GM18502 (cell line): ENCODE data around the gene TFF2.

Experiments
- ATAC-seq: cut with Tn5 transposase; IDR thresholded peaks from one replicate; pipeline ENCODE4 v1.9.1; 2021; ENCODE audit warnings: mild to moderate bottlenecking; ENCODE audit not compliant: unreplicated experiment, poor library complexity

The TFF2 gene

DNA sequence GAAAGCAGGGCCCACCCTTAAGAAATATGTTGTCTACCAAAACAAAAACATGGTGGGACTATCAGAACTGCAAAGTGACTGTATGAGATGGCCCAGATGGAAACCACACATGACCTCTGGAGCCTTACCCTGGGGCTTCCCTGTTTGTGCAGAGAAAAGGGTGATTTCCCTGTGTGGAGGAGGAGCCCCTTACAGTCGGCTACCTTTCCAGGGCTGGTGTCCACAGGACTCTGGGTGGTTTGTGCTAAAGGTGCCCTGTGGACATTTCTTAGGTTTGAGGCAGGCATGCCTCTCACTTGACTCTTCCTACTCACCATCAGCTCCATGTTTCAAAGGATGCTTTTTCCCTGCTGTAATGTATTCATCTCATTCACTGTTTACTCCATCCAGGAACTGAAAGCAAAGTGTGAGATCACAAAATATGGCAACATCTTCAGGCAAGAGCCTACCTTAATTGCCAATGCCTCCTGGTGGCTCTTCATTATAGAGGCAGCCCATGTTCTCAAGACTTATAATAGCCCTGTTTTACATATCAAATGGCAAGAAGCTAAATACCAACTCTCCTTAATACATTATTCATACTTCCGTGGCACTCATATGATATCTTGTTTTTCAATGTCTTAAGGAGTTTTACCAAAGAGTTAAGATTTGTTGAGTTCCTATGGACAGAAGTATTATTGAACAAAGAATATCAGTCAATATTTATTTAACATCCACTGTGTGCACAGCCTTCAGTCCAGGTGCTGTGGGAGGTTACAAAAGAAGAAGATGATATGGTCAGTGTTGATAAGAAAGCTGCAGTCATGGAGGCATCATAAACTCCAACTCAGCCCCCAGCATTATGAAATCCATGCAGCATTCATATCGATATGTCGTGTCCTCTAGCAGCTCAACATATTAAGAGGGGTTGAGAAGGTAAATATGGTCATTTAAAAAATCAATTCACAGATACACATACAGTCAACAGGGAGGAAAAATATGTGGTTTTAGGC, 20.1 kb downstream of the TFF2 start:
- ATAC-seq = no peak

DNA sequence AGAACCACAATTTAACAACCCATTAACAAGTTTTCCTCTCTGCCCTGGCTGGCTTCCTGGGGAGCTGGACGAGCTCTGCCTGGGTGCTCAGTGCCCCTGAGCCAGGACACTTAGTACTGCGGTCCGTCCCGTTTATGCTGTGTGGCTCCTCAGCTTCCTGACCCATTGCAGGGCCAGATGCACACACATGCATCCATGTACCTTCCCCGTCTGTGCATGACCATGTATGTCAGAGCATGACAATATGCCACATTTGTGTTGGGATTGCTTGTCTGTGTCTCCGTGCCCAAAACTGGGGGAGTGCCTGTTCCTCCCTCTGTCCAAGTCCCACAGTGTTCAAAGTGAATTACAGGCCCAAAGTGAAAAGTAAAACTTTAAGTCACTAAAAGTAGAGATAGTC, 25.9 kb downstream of the TFF2 start:
- no peak for ATAC-seq

DNA sequence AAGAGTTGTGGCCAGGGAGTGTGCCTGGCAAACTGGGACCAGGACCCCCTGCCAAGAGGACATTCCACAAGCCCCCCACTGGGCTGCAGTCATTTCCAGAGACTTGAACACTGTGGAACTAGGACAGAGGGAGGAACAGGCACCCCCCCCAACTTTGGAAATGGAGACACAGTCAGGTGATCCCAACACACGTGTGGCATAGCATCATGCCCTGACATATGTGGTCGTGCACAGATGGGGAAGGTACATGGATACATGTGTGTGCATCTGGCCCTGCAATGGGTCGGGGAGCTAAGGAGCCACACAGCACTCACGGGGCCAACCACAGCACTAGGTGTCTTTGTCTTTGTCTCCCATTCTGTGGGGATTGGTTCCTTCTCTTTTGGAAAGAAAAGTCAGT, 28.9 kb downstream of the TFF2 start:
- ATAC-seq = no peak

DNA sequence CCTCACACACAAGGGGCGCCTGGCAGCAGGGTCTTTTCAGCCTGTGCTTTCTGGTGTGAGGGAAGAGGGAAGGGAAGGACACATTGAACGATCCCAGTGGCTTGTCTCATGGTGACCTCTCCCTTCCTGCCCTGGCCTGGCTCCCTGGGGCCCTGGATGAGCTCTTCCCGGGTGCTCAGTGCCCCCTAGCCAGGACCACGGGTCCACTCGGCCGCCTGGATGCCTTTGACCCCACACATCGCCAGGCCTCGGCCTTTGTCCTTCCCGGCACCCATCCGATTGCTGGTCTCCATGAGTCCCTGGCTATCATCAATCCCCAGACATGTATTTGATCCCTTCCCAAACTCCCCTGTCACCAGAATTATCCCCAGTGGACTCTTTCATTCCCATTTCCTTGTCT, 29.6 kb downstream of the TFF2 start:
- ATAC-seq = no peak

DNA sequence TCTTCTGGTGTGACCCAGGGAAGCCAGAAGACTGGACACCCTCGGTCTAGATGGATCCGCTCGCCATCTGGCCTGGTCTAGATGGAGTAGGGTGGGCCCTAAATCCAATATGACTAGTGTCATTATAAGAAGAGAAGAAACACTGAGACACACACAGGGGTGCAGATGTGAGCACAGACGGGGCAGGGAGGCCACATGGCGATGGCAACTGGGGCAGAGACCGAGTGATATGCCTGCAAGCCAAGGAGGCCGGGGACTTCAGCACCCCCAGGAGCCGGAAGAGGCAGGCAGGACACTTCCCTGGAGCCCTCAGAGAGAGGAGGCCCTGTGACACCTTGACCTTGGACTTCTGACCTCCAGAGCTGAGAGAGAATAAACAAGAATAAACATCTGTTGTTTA, 30.0 kb downstream of the TFF2 start:
- ATAC-seq = no peak

DNA sequence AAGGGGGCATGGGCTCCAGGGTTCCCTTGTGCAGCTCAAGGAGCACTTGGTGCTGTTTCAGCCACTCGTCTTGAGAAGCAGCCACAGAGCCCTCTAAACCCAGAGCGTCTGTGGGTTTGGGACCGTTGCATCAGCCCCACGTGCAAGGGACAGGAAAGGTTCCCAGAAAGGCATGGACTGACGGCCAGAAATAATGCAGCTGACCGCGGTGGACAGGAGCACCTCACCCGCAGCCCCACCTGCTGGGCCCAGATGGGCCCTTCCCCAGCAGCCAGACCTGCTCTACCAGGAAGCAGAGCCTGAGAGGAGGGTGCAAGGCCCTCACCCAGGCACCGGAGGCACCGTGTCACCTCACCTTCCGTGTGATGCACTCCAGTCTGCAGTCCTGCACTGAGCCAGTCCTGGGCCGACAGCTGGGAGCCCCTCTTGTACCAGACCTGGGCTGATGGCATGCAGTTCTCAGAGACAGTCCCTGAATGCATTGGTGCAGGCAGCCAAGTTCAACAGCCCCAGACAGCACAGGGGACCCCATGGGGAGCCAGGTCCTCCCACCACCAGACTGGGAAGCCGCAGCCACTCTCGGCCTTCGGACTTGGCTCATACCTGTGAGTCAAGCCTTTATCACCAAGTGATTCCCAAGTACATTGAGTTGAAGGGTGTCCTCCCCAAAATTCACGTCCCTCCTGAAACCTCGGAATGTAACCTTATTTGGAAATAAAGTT, 30.8 kb downstream of the TFF2 start:
- no peak for ATAC-seq

DNA sequence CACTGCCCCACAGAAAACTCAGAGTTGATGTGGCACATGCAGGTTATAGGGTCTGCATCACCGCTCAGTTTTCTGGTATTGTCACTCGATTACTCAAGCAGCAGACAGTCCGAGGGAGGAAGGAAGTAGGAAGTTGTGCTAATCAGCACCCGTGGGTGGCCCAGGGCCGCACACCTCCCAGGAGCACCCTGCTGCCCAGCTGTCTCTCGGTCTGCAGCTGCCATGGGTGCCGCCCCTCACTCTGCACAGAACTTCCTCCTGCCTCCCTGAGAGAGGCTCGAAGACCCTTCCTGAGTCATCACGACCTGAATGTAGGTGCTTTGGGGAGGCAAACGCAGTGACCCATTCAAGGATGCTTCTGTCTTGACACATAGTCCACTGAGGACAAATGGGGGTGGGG, 31.4 kb downstream of the TFF2 start:
- ATAC-seq = no peak

DNA sequence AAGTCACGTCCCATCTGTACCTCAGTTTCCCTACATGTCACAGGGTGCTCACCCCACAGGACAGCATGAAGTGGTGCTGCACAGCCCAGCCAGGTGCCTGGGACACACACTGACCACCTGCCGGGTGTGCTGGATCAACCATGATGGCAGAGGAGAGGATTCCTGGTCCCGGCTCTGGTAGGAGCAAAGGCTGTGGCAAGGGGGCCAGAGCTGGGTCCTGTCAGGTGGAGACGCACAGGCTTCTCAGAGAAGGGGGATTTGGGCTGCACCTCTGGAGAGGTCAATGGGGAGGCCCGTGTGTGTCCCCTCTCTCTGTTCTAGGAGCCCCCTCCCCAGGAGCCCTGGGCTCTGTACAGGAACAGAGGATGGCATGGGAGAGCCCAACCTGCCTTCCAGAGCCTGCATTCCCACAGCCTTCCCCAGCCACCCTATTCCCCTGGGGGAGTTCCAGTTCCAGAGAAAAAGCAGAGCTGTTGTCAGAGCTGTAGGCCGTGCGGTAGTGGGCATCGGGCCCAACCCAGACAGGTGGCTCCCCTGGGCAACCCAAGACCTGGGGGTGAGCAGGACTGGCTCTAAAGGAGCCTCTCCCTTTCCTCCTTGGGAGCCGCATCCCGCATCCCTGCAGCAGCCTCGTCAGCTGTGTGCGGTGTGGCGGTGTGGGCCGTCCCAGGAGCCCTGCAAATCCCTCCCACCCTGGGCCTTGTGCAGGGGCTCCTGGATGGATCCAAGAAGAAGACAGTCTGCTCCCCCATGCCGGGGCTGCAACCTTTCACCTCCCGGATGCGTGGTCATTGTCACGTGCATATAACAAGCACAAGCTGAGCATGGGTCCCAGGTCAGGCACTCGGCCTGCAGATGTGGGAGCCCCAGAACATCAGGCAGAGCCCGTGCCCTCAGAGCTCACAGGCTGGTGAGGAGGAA, 32.7 kb downstream of the TFF2 start:
- no peak for ATAC-seq

DNA sequence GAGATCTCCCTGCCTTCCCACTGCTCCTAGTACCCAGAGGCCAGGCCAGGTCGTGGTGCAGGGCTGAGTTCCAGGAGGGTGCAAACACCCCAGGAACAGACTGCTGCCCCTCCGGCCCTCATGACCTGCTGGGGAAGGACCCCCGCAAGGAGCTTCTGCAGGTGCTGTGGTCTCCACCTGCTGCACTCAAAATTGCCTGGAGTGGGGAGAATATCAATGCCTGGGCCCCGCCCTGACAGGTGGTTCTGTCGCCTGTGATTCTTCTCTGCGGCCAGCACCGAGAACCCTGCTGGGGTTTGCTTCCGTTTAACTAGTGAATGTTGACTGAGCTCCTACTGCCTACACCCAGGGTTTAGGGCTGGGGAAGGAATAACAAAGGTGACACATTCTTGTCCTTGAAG, 33.5 kb downstream of the TFF2 start:
- no peak for ATAC-seq

DNA sequence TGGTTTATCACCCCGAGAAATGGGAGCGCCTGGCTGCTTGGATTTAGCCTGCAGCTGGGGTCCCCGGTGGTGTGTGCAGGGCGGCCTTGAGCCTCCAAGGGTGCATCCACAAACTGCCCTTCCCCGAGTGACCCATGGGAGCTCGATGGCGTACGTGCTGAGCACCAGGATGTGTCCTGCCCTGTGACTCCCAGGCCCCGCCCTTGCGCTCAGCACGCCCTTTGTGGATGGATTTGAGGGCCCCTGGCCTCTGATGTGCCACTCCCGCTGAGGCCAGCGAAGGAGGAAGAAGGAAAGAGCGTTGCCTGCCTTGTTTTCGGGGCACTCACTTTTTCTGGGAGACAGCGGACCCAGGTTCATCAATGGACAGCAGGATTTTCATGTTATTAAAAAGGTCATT, 33.9 kb downstream of the TFF2 start:
- ATAC-seq = no peak

DNA sequence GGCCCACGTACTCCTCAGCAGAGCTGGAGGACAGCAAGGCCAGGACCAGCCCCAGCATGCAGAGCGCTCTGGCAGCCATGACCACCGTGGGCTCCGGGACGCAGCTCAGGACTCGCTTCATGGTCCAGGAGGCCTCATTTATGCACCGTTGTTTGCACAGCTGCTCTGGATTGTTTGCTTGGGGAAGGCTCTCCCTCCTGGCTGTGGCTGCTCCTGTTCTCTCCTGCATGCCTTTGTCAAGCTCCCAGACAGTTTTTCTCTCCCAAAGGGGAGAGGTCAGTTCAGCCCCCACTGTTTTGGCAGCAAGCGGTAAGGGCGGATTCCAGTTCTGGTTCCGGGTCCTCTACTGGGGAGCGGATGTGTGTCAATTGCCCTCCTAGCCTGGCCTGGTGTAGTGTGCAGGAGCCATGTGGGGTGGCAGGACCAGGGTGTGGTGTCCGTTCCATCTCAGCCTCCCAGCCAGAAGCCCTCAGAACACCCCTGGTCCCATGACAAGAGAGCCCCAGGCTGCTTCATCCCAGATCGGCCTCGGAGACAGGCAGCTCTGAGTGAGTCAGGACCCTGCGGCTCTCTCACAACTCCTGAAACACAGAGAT, 35.4 kb downstream of the TFF2 start, which contains the start of gene TFF3:
Gene TFF3 (minus strand): TSS at position 114 of the 596 bp plus-strand sequence. CDS start 35 bp downstream, at position 79.
- ATAC-seq = no peak

DNA sequence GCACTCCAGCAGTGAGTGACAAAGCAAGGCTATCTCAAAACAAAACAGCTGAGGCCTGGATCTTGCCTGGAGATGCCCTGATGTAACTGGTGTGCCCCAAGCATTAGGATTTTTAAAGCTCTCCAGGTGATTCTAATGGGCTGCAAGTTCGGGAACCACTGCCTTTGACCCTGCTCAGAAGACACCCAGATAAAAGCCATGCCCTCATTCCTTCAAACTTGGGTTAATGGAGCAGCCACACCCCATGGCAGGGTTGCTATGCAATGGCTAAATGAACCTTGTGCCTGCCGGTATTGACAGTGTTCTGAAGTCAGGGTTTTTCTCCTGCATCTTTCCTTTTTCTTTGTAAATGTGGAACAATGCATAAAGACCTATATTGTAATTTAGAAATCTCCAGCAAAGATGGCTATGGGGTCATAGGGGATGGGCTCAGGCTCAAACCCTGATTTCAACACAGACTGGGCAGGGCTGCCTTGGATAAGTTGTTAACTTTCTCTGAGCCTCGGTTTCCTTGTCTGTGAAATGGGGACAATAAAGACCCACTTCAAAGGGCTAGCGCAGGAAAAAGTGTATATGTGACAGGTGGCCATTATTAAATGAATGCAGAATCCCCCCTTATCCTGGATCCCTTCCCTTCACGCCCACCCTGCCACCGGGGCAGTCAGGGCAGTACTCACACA, 36.0 kb downstream of the TFF2 start:
- no peak for ATAC-seq

DNA sequence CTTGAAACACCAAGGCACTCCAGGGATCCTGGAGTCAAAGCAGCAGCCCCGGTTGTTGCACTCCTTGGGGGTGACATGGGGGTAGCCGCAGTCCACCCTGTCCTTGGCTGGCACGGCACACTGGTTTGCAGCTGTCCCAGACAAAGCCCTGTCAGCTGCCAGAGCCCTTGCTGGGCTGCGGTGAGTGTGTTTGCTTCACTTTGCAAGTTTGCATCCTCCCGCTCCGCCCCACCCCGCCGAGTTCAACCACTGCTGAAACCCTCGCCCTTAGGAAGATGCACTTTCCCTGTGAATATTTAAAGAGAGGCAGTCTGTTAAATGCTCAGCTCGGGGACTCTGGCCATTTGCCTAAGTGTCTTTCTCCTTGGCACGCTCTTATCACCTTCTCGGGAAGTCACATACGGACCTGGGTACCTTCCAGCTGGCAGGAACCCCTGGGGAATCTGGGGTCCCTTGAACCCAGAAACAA, 37.3 kb downstream of the TFF2 start:
- no peak for ATAC-seq

DNA sequence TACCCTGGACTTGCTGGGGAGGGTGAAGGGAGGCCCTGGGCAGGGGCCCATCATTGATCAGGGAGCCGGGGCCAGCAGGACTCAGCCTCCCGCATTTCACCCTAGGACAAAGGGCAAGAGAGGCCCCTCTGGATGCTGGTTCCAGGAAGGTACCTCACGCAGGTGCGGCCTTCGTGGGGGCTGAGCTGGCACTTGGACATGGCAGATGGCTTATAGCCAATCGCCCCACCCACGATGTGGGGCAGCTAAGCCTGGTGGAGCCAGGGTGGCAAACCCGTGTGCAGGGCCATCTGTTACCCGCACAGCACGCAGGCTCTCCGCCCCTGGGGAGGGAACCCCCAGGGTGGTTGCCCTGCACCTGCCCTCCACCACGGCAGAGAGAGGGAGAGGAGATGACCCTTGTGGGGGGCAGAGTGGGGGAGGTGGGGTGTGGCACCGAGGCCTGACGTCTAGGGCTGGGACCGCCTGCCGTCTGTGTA, 38.1 kb downstream of the TFF2 start:
- no peak for ATAC-seq

DNA sequence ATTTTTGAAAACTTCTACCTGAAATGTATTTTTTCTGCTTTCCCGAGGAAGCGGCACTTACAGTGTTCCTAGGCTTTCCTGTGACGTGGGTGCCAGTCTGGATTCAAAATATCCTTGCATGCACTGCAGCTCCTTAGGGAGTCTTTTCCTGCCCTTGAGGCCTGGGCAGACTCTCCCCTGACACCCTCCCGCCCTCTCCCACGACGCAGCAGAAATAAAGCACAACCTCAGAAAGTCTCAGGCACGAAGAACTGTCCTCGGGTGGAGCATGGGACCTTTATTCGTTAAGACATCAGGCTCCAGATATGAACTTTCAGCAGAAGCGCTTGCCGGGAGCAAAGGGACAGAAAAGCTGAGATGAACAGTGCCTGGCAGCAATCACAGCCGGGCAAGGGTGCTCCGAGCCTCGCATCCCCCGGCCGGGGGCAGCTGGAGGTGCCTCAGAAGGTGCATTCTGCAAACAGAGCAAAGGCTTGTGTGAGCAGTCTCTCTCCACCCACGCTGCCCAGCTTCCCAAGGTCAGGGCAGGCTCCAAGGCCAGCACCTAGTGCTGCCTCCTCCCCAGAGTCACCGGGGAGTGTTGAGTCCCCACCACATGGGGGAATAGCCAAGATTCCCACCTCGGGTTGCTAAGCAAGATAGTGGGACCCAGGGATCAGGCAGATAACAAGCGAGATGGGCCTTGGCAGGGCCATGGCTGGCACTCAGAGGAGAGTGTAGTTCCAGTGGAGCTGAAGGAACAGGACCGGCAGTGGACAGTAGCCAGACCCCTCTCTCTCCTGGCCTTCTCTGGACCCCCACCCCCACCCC, 38.8 kb downstream of the TFF2 start:
- no peak for ATAC-seq

DNA sequence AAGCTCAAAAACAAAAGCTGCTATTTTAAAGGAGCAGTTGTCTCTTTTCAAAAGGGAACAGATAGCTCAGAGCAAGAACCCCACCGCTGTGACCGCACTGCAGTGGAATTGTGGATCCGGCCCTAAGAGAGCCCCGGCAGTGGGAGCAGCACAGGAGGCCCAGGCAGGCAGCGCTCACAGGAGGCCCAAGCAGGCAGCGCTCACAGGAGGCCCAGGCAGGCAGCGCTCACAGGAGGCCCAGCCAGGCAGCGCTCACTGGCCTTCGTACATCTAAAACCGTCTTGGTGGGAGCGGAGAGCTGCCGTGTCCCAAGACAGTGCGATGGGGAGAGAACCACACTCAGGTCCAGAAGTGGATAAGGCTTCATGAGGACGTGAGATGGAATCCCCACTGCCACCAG, 39.6 kb downstream of the TFF2 start:
- no peak for ATAC-seq

DNA sequence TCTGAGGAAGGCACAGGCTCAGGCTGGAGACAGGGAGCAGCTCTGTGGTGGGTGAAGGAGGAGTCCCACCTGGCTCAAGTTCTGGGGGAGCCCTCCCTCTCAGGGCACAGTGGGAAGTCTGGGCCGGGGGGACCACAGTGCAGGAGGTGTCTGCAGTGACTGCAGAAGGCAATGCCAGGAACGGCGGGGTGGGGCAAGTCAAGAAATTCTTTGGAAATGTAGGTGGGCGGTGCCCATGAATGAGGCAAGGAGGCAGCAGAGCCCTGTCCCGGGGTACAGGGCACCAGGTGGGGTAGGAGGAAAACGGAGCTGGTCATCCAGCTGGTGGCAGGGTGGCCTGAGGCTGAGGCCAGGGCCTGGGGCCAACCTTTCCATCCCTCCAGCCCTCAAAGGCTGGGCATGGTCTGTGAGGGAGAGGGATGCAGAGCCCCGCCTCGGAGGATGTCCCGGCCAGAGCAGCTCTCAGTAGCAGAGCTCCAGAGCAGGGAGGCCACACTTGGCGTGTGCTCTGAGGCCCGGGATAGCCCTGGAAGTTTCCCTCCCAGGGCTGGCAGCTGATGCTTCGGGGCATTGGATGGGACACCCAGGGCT, 40.3 kb downstream of the TFF2 start:
- ATAC-seq = no peak

DNA sequence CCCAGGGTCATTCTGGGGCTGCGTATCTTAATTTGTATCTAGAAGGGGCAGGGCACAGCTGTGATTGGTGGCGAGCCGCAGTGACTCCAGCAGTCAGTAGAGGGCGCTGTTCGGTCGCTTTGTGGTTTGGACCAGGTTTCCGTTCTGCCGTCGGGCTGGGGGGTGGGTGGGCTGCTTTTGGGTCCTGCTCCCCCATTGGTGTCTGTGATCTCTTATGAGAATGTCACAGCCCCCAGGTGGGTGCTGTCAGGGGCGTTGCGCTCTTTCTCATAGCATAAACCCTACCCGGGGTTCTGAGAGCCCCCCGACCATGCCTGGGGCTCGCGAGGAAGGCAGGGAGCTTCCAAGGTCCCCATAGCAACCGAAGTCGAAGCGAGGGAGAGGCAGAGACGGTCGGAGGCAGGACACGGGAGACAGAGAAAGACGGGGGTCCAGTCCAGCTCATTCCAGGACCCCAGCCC, 41.0 kb downstream of the TFF2 start:
- ATAC-seq = no peak
